Measurements from ENCODE around the gene MYH3.

Gene MYH3

DNA sequence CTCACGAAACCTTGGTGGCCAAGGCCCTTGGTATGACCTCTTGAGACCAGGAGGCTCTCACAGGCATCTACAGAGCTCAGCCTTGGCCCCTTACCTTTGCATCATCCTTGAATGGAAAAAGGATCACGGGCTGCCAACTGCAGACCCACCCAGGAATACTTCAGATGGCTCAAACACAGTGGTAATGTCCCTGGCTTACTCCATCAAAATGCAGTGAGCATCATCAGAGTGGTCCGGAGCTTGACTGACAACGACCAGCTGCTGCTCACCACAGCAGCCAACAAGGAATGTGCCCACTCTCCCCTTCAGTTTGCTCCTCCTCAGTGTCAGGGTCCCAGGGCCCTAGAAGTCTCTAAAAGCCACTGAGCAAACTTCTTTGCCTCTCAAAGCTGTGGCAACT lies 17.6 kb upstream of the MYH3 start:
- Histone ChIP-seq H3K9me3 (ENCODE audit: control insufficient read depth, insufficient read depth, low read length) (no peaks in the 10 kb centered on the region), H3K9me2 (replicated peaks; ENCODE audit: control insufficient read depth, low read length) (no peaks in the 10 kb centered on the region), H3K36me3 (ENCODE audit: control insufficient read depth, low read length) (peaks cover 42% of the 10 kb centered on the region), H3K27ac (ENCODE audit: low read depth, low read length) (no peak overlapping the region), H3K27me3 (ENCODE audit: control insufficient read depth, low read length) (no peaks in the 10 kb centered on the region), H3K4me2 (ENCODE audit: low read length) (no peak overlapping the region), H3K4me1 (ENCODE audit: control insufficient read depth, low read length) (no peaks in the 10 kb centered on the region), H3F3A (ENCODE audit: control insufficient read depth, insufficient read depth) (no peaks in the 10 kb centered on the region), H3K79me2 (ENCODE audit: control insufficient read depth, low read length) (no peaks in the 10 kb centered on the region), H4K20me1 (ENCODE audit: control insufficient read depth, insufficient read depth, low read depth, low read length) (no peaks in the 10 kb centered on the region), H3K4me3 (ENCODE audit: low read length) (no peak overlapping the region)
- TF ChIP-seq CTCF (IDR thresholded peaks at IDR 0.05; ENCODE audit: low read depth, low read length, poor library complexity, severe bottlenecking) (no peak), EZH2phosphoT487 (IDR thresholded peaks at IDR 0.05; ENCODE audit: borderline replicate concordance, low read length) (no peak)

- no peaks in the 10 kb centered on the region for H4K20me1 ChIP-seq (ENCODE audit: control insufficient read depth, insufficient read depth, low read depth, low read length)
- no peaks in the 10 kb centered on the region for H3K4me1 ChIP-seq (ENCODE audit: control insufficient read depth, low read length)
- H3K4me3 ChIP-seq (ENCODE audit: low read length), result no peak overlapping the region
- H3K9me3 ChIP-seq (ENCODE audit: control insufficient read depth, insufficient read depth, low read length), result no peaks in the 10 kb centered on the region
- H3F3A ChIP-seq (ENCODE audit: control insufficient read depth, insufficient read depth), result no peaks in the 10 kb centered on the region
- no peaks in the 10 kb centered on the region for H3K79me2 ChIP-seq (ENCODE audit: control insufficient read depth, low read length)
- H3K4me2 ChIP-seq (ENCODE audit: low read length), result no peak overlapping the region
- TF ChIP-seq EZH2phosphoT487 (IDR thresholded peaks at IDR 0.05; ENCODE audit: borderline replicate concordance, low read length) (no peak), CTCF (IDR thresholded peaks at IDR 0.05; ENCODE audit: low read depth, low read length, poor library complexity, severe bottlenecking) (no peak)
- H3K27me3 ChIP-seq (ENCODE audit: control insufficient read depth, low read length), result no peaks in the 10 kb centered on the region
- no peaks in the 10 kb centered on the region for H3K9me2 ChIP-seq (replicated peaks; ENCODE audit: control insufficient read depth, low read length)
- no peak overlapping the region for H3K27ac ChIP-seq (ENCODE audit: low read depth, low read length)
- peaks cover 31% of the 10 kb centered on the region for H3K36me3 ChIP-seq (ENCODE audit: control insufficient read depth, low read length)
Observed at GRCh38 chr17:10673312-10673711, 16.2 kb upstream of the MYH3 start.

- no peaks in the 10 kb centered on the region for H3K27me3 ChIP-seq (ENCODE audit: control insufficient read depth, low read length)
- no peaks in the 10 kb centered on the region for H3F3A ChIP-seq (ENCODE audit: control insufficient read depth, insufficient read depth)
- no peaks in the 10 kb centered on the region for H3K9me2 ChIP-seq (replicated peaks; ENCODE audit: control insufficient read depth, low read length)
- no peaks in the 10 kb centered on the region; the same call in 1 of the 2 replicates for H3K36me3 ChIP-seq (ENCODE audit: control insufficient read depth, low read length)
- no peaks in the 10 kb centered on the region for H3K9me3 ChIP-seq (ENCODE audit: control insufficient read depth, insufficient read depth, low read length)
- no peaks in the 10 kb centered on the region for H3K4me1 ChIP-seq (ENCODE audit: control insufficient read depth, low read length)
- no peak overlapping the region for H3K4me2 ChIP-seq (ENCODE audit: low read length)
- TF ChIP-seq CTCF (IDR thresholded peaks at IDR 0.05; ENCODE audit: low read depth, low read length, poor library complexity, severe bottlenecking) (no peak), EZH2phosphoT487 (IDR thresholded peaks at IDR 0.05; ENCODE audit: borderline replicate concordance, low read length) (no peak)
- H3K79me2 ChIP-seq (ENCODE audit: control insufficient read depth, low read length), result no peaks in the 10 kb centered on the region
- no peak overlapping the region for H3K27ac ChIP-seq (ENCODE audit: low read depth, low read length)
- H4K20me1 ChIP-seq (ENCODE audit: control insufficient read depth, insufficient read depth, low read depth, low read length), result no peaks in the 10 kb centered on the region
- H3K4me3 ChIP-seq (ENCODE audit: low read length), result no peak overlapping the region
Observed at GRCh38 chr17:10668775-10669174, 11.7 kb upstream of the MYH3 start.

GRCh38 chr17:10666906-10667305 lies 9.8 kb upstream of the MYH3 start:
- no peak for TF ChIP-seq EZH2phosphoT487 (IDR thresholded peaks at IDR 0.05; ENCODE audit: borderline replicate concordance, low read length)
- TF ChIP-seq CTCF (IDR thresholded peaks at IDR 0.05; ENCODE audit: low read depth, low read length, poor library complexity, severe bottlenecking), result no peak
- no peak overlapping the region for H3K4me2 ChIP-seq (ENCODE audit: low read length)
- H3K27me3 ChIP-seq (ENCODE audit: control insufficient read depth, low read length), result no peaks in the 10 kb centered on the region
- no peaks in the 10 kb centered on the region for H3K9me3 ChIP-seq (ENCODE audit: control insufficient read depth, insufficient read depth, low read length)
- H3K79me2 ChIP-seq (ENCODE audit: control insufficient read depth, low read length), result no peaks in the 10 kb centered on the region
- H4K20me1 ChIP-seq (ENCODE audit: control insufficient read depth, insufficient read depth, low read depth, low read length), result no peaks in the 10 kb centered on the region
- no peak overlapping the region for H3K27ac ChIP-seq (ENCODE audit: low read depth, low read length)
- H3K4me3 ChIP-seq (ENCODE audit: low read length), result no peak overlapping the region
- no peaks in the 10 kb centered on the region for H3K4me1 ChIP-seq (ENCODE audit: control insufficient read depth, low read length)
- no peaks in the 10 kb centered on the region for H3K9me2 ChIP-seq (replicated peaks; ENCODE audit: control insufficient read depth, low read length)
- H3F3A ChIP-seq (ENCODE audit: control insufficient read depth, insufficient read depth), result no peaks in the 10 kb centered on the region
- no peaks in the 10 kb centered on the region for H3K36me3 ChIP-seq (ENCODE audit: control insufficient read depth, low read length)

Measured in DOHH2 (cell line).